Smooth muscle cell (in vitro differentiated cells): Measurements from ENCODE around the gene KLRC2. TPM values are rescaled to one million over a fixed set of nuclear protein-coding genes. Genes with fewer than 3 reads are reported as not detected.
"Not testable (repeated sequence)": the region's sequence is repeated elsewhere in the genome, so short reads cannot be mapped to it uniquely, and the experiment has no call there.

ENCODE experiments used
- DNase-seq: peaks from one replicate; lab custom pipeline; 2025; ENCODE audit not compliant: unreplicated experiment; lab: John Stamatoyannopoulos, UW
- H2AFZ ChIP-seq: fragments of 200-600 bp; sonication (generic); 2 replicates; pipeline ENCODE4 v1.6.0; 2016; ENCODE audit warnings: antibody characterized with exemption, low read depth, mild to moderate bottlenecking
- H3F3A ChIP-seq: fragments of 200-600 bp; sonication (generic); 2 replicates; pipeline ENCODE4 v1.6.0; 2017; ENCODE audit warnings: antibody characterized with exemption, low read depth
- H3K27ac ChIP-seq: fragments of 200-600 bp; sonication (generic); 2 replicates; pipeline ENCODE4 v1.5.1; 2016; ENCODE audit warnings: low read depth, mild to moderate bottlenecking
- H3K27me3 ChIP-seq: fragments of 200-600 bp; sonication (generic); 2 replicates; pipeline ENCODE4 v1.6.1; 2016; ENCODE audit warnings: low read depth, mild to moderate bottlenecking
- H3K36me3 ChIP-seq: fragments of 200-600 bp; sonication (generic); 2 replicates; pipeline ENCODE4 v1.5.1; 2016; ENCODE audit warnings: low read depth
- H3K4me1 ChIP-seq: fragments of 200-600 bp; sonication (generic); 2 replicates; pipeline ENCODE4 v1.5.1; 2016; ENCODE audit warnings: low read depth
- H3K4me2 ChIP-seq: fragments of 200-600 bp; sonication (generic); 2 replicates; pipeline ENCODE4 v1.6.0; 2016; ENCODE audit warnings: mild to moderate bottlenecking
- H3K4me3 ChIP-seq: fragments of 200-600 bp; sonication (generic); 2 replicates; pipeline ENCODE4 v1.5.1; 2016; ENCODE audit warnings: mild to moderate bottlenecking
- H3K79me2 ChIP-seq: fragments of 200-600 bp; sonication (generic); 2 replicates; pipeline ENCODE4 v1.6.0; 2016; ENCODE audit warnings: low read depth, mild to moderate bottlenecking
- H3K9ac ChIP-seq: fragments of 200-600 bp; sonication (generic); 2 replicates; pipeline ENCODE4 v1.6.0; 2016; ENCODE audit warnings: low read depth
- H3K9me3 ChIP-seq: fragments of 200-600 bp; sonication (generic); replicated peaks from 2 replicates; pipeline ENCODE4 v1.5.1; 2016; ENCODE audit warnings: low read depth
- H4K20me1 ChIP-seq: fragments of 200-600 bp; sonication (generic); 2 replicates; pipeline ENCODE4 v1.6.0; 2016; ENCODE audit warnings: low read depth
- CTCF ChIP-seq: fragments of 200-600 bp; sonication (generic); IDR thresholded peaks from 2 replicates; pipeline ENCODE4 v1.5.1; 2017; ENCODE audit warnings: borderline replicate concordance, mild to moderate bottlenecking, antibody characterized with exemption; ENCODE audit not compliant: insufficient read depth, poor library complexity, severe bottlenecking
- WGBS: methylation state at CpG from one replicate; pipeline ENCODE4 v1.1.7; 2016; ENCODE audit warnings: low lambda C conversion rate; 5-methylcytosine and 5-hydroxymethylcytosine counted together
- polyA plus RNA-seq: library from polyadenylated mRNA; unstranded; fragments of >200 nt; fragmentation: Nextera tagmentation; extraction: Ambion mirVana; gene quantifications from 2 replicates; pipeline ENCODE4 v1.2.1, GENCODE V29; 2016
- total RNA-seq: library from RNA; depleted of rRNA; stranded (reverse); fragments of >200 nt; gene quantifications from 2 replicates; pipeline ENCODE4 v1.2.3, GENCODE V29; 2014

The KLRC2 gene
- total and polyA plus RNA-seq, 2 experiments from 2014 or later, result not detected

DNA sequence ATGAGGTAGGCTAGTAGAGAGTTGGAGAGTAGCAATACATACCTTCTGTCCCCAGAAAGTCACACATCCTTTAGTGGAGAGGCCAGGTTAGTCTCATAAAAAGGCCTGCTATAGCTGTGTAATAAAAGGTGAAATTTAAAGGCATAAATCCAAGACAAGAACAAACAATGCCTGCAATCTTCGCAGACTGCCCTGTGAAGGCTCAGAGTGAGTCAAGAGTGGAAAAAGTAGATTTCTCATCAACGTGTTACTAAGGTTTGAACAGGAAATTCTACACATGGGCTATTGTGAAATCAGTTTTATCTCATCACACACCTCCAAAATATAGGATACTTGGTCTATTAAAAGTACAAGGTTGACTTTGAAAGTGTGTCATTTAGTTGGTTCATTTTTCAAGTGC is 17.3 kb upstream of the KLRC2 start, which contains the start of gene KLRC1:
KLRC1 (minus strand) TSS at position 222 of the 400 bp plus-strand sequence. CDS start 2,221 bp downstream, outside the sequence.
- Histone ChIP-seq H4K20me1 (no peaks in the 10 kb centered on the region), H3K9ac (no peak within 1 kb of the TSS), H2AFZ (no peak within 1 kb of the TSS), H3K27me3 (no peaks in the 10 kb centered on the region), H3K4me3 (no peak within 1 kb of the TSS), H3K36me3 (no peaks in the 10 kb centered on the region), H3K4me2 (no peak within 1 kb of the TSS), H3K79me2 (no peaks in the 10 kb centered on the region), H3K27ac (no peak within 1 kb of the TSS), H3K9me3 (no peaks in the 10 kb centered on the region), H3F3A (no peaks in the 10 kb centered on the region), H3K4me1 (no peaks in the 10 kb centered on the region)
- no peak for TF ChIP-seq CTCF
- 92% methylated on average over 2 of the region's 2 CpGs for WGBS
- no peak for DNase-seq

DNA sequence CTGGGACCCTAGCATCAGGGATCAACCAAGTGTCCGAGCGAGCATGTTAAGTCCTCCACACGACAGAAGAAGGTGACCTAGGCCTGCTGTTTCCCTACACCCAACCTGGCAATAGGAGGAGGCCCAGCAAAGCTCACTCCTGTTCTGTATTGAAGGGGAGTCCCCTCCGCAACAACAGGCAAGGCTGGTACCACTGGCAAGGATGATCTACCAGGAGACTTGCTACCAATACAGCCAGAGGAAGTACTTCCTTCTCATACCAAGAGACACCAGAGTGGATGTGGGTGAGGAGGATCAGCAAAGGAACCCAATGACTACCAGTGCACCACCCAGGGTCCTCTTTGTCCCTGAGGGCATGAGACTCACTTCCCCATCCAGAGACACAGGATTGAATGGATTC is 12.4 kb upstream of the KLRC2 start:
- H3K4me2 ChIP-seq, result no peak overlapping the region
- H3K27me3 ChIP-seq, result no peaks in the 10 kb centered on the region
- no peaks in the 10 kb centered on the region for H3K36me3 ChIP-seq
- H3K4me3 ChIP-seq, result no peak overlapping the region
- no peak overlapping the region for H3K27ac ChIP-seq
- H3F3A ChIP-seq, result no peaks in the 10 kb centered on the region
- no peaks in the 10 kb centered on the region for H3K79me2 ChIP-seq
- H3K4me1 ChIP-seq, result no peaks in the 10 kb centered on the region
- TF ChIP-seq CTCF, result no peak
- no peak overlapping the region for H3K9ac ChIP-seq
- 90% methylated on average over 4 of the region's 4 CpGs for WGBS
- no peaks in the 10 kb centered on the region for H4K20me1 ChIP-seq
- no peaks in the 10 kb centered on the region for H3K9me3 ChIP-seq
- DNase-seq, result no peak
- no peak overlapping the region for H2AFZ ChIP-seq

GRCh38 chr12:10446052-10446451 is 10.2 kb upstream of the KLRC2 start:
- not testable (repeated sequence) for H3K9ac ChIP-seq, DNase-seq, H3K4me3 ChIP-seq, H3K79me2 ChIP-seq, H2AFZ ChIP-seq, H4K20me1 ChIP-seq, H3K36me3 ChIP-seq, H3K9me3 ChIP-seq, H3F3A ChIP-seq, H3K4me1 ChIP-seq, H3K4me2 ChIP-seq, H3K27ac ChIP-seq, H3K27me3 ChIP-seq
- WGBS, result 68% methylated on average over 5 of the region's 5 CpGs

DNA sequence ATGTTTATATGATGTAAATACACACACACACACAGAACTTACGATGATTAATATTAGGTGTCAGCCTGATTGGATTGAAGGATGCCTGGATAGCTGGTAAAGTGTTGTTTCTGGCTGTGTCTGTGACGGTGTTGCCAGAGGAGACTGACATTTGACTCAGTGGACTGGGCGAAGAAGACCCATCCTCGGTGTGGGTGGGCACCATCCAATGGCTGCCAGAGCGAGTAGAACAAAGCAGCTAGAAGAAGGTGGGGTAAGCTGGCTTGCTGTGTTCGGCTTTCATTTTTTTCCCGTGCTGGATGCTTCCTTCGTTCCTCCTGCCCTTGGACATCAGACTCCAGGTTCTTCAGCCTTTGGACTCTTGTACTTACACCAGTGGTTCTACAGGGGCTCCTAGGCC is 5.3 kb upstream of the KLRC2 start:
- not testable (repeated sequence) for H3K9me3 ChIP-seq, H3K4me2 ChIP-seq, H3K27me3 ChIP-seq, H3K4me3 ChIP-seq, H3F3A ChIP-seq, H4K20me1 ChIP-seq, H3K79me2 ChIP-seq, H3K9ac ChIP-seq, H2AFZ ChIP-seq, DNase-seq, H3K4me1 ChIP-seq, H3K27ac ChIP-seq, H3K36me3 ChIP-seq
- 94% methylated on average over 8 of the region's 8 CpGs for WGBS

DNA sequence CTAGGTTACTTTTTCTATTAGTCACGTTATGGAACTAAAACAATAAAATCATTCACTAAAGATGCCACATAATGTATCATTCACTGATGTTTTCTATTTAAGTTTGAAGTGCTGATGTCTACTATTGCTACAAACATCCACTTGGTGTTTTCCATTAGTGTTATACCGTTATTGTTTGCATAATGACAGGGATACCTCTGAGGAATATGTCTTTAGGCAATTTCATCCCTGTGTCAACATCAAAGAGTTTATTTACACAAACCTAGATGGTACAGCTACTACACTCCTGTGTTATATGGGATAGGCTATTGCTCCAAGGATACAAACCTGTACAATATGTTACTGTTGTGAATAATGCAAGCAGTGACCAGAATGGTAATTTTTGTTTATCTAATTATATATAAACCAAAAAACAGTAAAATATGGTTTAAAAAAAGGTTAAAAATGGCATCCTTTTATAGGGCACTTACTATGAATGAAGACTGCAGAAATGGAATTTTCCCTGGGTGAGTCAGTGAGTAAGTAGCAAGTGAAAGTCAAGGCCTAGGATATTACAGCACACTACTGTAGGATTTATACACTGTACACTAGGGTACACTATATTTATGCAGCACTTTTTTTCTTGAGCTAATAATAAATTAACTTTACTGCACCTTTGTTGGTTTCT is 3.9 kb upstream of the KLRC2 start:
- H3F3A ChIP-seq, H3K4me1 ChIP-seq, H3K79me2 ChIP-seq, H3K4me2 ChIP-seq, H3K27ac ChIP-seq, H4K20me1 ChIP-seq, H2AFZ ChIP-seq, H3K4me3 ChIP-seq, H3K27me3 ChIP-seq, DNase-seq, H3K36me3 ChIP-seq, H3K9me3 ChIP-seq, H3K9ac ChIP-seq: not testable (repeated sequence)
- WGBS, result 71% methylated on average over 2 of the region's 2 CpGs

- H3K79me2 ChIP-seq, H3K27me3 ChIP-seq, H3K4me2 ChIP-seq, H3K9me3 ChIP-seq, H3K4me1 ChIP-seq, H3K27ac ChIP-seq, H3K36me3 ChIP-seq, DNase-seq, H3K4me3 ChIP-seq, H4K20me1 ChIP-seq, H2AFZ ChIP-seq, H3F3A ChIP-seq, H3K9ac ChIP-seq: not testable (repeated sequence)
- WGBS, result 0% methylated on average over 2 of the region's 2 CpGs
Measured at GRCh38 chr12:10437601-10438000, 1.8 kb upstream of the KLRC2 start.

DNA sequence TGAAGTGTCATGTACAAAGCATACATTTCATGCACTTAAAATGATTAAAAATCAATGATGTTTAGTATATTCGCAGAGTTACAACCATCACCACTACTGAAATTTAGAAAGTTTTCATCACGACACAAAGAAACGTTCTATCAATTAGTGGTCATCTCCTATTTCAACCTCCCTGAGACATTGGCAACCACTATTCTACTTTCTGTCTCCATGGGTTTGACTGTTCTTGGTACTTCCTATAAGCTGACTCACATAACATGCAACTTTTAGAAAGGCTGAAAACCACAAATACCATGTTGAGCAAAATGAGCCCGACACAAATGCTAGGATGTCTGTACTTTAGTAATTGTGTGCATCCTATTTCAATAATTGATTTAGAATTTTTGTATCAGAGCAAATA is 5.2 kb downstream of the KLRC2 start:
- not testable (repeated sequence) for H2AFZ ChIP-seq, H3K4me1 ChIP-seq, H3K27me3 ChIP-seq, H4K20me1 ChIP-seq, H3K4me3 ChIP-seq, H3K4me2 ChIP-seq, H3F3A ChIP-seq, H3K79me2 ChIP-seq, H3K27ac ChIP-seq, DNase-seq, H3K36me3 ChIP-seq, H3K9ac ChIP-seq, H3K9me3 ChIP-seq
- 79% methylated on average over 4 of the region's 4 CpGs for WGBS
